GM12878 (cell line): ENCODE results near the gene LRRC15. TPM values are rescaled to one million over a fixed set of nuclear protein-coding genes. Genes with fewer than 3 reads are reported as not detected.

ENCODE experiments used
- ATAC-seq: fragments of 200-7000 bp; cut with Tn5 transposase; 3 replicates; pipeline ENCODE4 v1.9.1; 2020; ENCODE audit warnings: mild to moderate bottlenecking, moderate library complexity
- BruUV-seq: library from RNA; stranded (reverse); fragments of 400-500 nt; replicated peaks from 2 replicates; lab custom pipeline; 2021; lab: Mats Ljungman, UMichigan
- CTCF ChIA-PET: fragments of 300-600 bp; sonication (Branson Sonifier 250); formaldehyde crosslinking; extraction: SDS; loops from one replicate; lab custom pipeline; 2021; ENCODE audit warnings: inconsistent platforms; lab: Yijun Ruan, JAX
- POLR2A ChIA-PET: fragments of 350-600 bp; formaldehyde crosslinking; extraction: SDS; loops from one replicate; lab custom pipeline; 2021; ENCODE audit warnings: inconsistent platforms; lab: Charles Lee
- RAD21 ChIA-PET: fragments of 300-600 bp; sonication (Branson Sonifier 250); formaldehyde crosslinking; loops from one replicate; lab custom pipeline; 2023; ENCODE audit warnings: antibody characterized with exemption; ENCODE audit not compliant: unreplicated experiment; lab: Charles Lee
- SMC1A ChIA-PET: fragments of 300-600 bp; sonication (Branson Sonifier 250); formaldehyde crosslinking; loops from one replicate; lab custom pipeline; 2023; ENCODE audit not compliant: unreplicated experiment, uncharacterized antibody; lab: Charles Lee
- DNase-seq: peaks from one replicate; pipeline ENCODE4 v3.0.0-alpha.2; 2011; ENCODE audit warnings: low read depth, low spot score
- FAIRE-seq: peaks from 3 replicates; lab custom pipeline; 2011; peaks lifted over from hg19 to GRCh38; lab: Jason Lieb, UNC
- H2AFZ ChIP-seq: 2 replicates; pipeline ENCODE4 v1.6.0; 2011; ENCODE audit warnings: low read depth, low read length, control low read depth; ENCODE audit not compliant: control insufficient read depth
- H3K27ac ChIP-seq: 2 replicates; pipeline ENCODE4 v1.5.1; 2011; ENCODE audit warnings: control low read depth; ENCODE audit not compliant: control insufficient read depth, insufficient read depth
- H3K27me3 ChIP-seq, 2 experiments: replicated peaks in 1 of 2; 2 replicates each; pipeline versions ENCODE4 v1.6.0 to v1.6.1; 2011; ENCODE audit warnings: low read length in 1 of 2; ENCODE audit not compliant: control insufficient read depth in 2 of 2, insufficient read depth in 2 of 2
- H3K36me3 ChIP-seq, 2 experiments: 2 replicates each; pipeline ENCODE4 v1.5.1; 2011; ENCODE audit warnings: low read length in 1 of 2; ENCODE audit not compliant: control insufficient read depth in 2 of 2, insufficient read depth in 2 of 2
- H3K4me1 ChIP-seq: 2 replicates; pipeline ENCODE4 v1.6.1; 2011; ENCODE audit warnings: mild to moderate bottlenecking, low read length, moderate library complexity, mixed read lengths; ENCODE audit not compliant: control insufficient read depth, insufficient read depth
- H3K4me2 ChIP-seq: 2 replicates; pipeline ENCODE4 v1.6.0; 2011; ENCODE audit warnings: control low read depth; ENCODE audit not compliant: control insufficient read depth, insufficient read depth
- H3K4me3 ChIP-seq: fragments of 200-600 bp; sonication (generic); 2 replicates; pipeline ENCODE4 v1.5.1; 2016
- H3K79me2 ChIP-seq: 2 replicates; pipeline ENCODE4 v1.6.0; 2011; ENCODE audit warnings: low read length; ENCODE audit not compliant: control insufficient read depth, insufficient read depth
- H3K9ac ChIP-seq: 2 replicates; pipeline ENCODE4 v1.8.0; 2011; ENCODE audit warnings: low read length, control low read depth, mixed read lengths; ENCODE audit not compliant: control insufficient read depth, insufficient read depth
- H3K9me3 ChIP-seq: replicated peaks from 3 replicates; pipeline ENCODE4 v1.5.1; 2011; ENCODE audit warnings: mild to moderate bottlenecking, low read length; ENCODE audit not compliant: control insufficient read depth, insufficient read depth
- H4K20me1 ChIP-seq: 2 replicates; pipeline ENCODE4 v1.6.0; 2011; ENCODE audit not compliant: control insufficient read depth, insufficient read depth
- ATF7 ChIP-seq: fragments of 450-650 bp; IDR thresholded peaks from 2 replicates; pipeline ENCODE4 v1.6.1; 2016; ENCODE audit warnings: low read depth, mild to moderate bottlenecking
- CEBPZ ChIP-seq: fragments of 150-350 bp; IDR thresholded peaks from 2 replicates; pipeline ENCODE4 v1.6.1; 2016; ENCODE audit warnings: low read depth, low read length
- CHD1 ChIP-seq: IDR thresholded peaks from 2 replicates; pipeline ENCODE4 v1.6.1; 2012; ENCODE audit warnings: low read depth, low read length, improper control_type of control experiment
- ELK1 ChIP-seq: IDR thresholded peaks from 2 replicates; pipeline ENCODE4 v1.6.1; 2012; ENCODE audit warnings: low read depth, low read length, improper control_type of control experiment
- HDAC6 ChIP-seq: fragments of 200-600 bp; sonication (generic); IDR thresholded peaks from one replicate; pipeline ENCODE4 v1.8.0; 2017; ENCODE audit warnings: antibody characterized with exemption; ENCODE audit not compliant: unreplicated experiment
- HDGF ChIP-seq: fragments of 450-650 bp; IDR thresholded peaks from 2 replicates; pipeline ENCODE4 v1.6.1; 2016; ENCODE audit warnings: antibody characterized with exemption
- IRF4 ChIP-seq: IDR thresholded peaks from 2 replicates; pipeline ENCODE4 v1.6.1; 2011; ENCODE audit warnings: low read depth, low read length
- SIN3A ChIP-seq: IDR thresholded peaks from 2 replicates; pipeline ENCODE4 v1.6.1; 2012; ENCODE audit warnings: low read depth, low read length, improper control_type of control experiment
- STAT1 ChIP-seq: fragments of 450-650 bp; conservative IDR thresholded peaks from 2 replicates; pipeline ENCODE4 v1.6.1; 2014; ENCODE audit warnings: antibody characterized with exemption, mild to moderate bottlenecking
- TCF3 ChIP-seq: IDR thresholded peaks from 2 replicates; pipeline ENCODE4 v1.6.1; 2012; ENCODE audit warnings: low read depth, mild to moderate bottlenecking, low read length, borderline replicate concordance; ENCODE audit not compliant: insufficient read depth
- WRNIP1 ChIP-seq: IDR thresholded peaks from 2 replicates; pipeline ENCODE4 v1.6.1; 2011; ENCODE audit warnings: low read depth, low read length, improper control_type of control experiment, borderline replicate concordance
- ZSCAN29 ChIP-seq: fragments of 450-650 bp; IDR thresholded peaks from 2 replicates; pipeline ENCODE4 v1.6.1; 2017; ENCODE audit warnings: mild to moderate bottlenecking, moderate library complexity
- WGBS: methylation state at CpG from one replicate; pipeline ENCODE4 v1.1.6; 2016; ENCODE audit warnings: low lambda C conversion rate; ENCODE audit not compliant: insufficient replicate concordance, insufficient coverage; ENCODE audit errors: missing lambda C conversion rate; 5-methylcytosine and 5-hydroxymethylcytosine counted together
- in situ Hi-C: fragments of 300-500 bp; cut with MboI; formaldehyde crosslinking; loops from 9 replicates; pipeline ENCODE4 v1.14.3; 2018; ENCODE audit warnings: mixed read lengths
- intact Hi-C: fragments of 100-400 bp; cut with micrococcal nuclease; formaldehyde crosslinking; loops from one replicate; pipeline ENCODE4 v1.14.2; 2022; ENCODE audit not compliant: unreplicated experiment
- polyA plus RNA-seq, 11 experiments: library from polyadenylated mRNA; depleted of rRNA in 4 of 11; unstranded in 6 of 11; stranded (reverse) in 5 of 11; fragments of >200 nt; fragmentation: Nextera tagmentation in 4 of 11; fragmentation: Illumina TruSeq in 1 of 11; extraction: Ambion mirVana in 4 of 11; extraction: Trizol in 1 of 11; gene quantifications; 1 replicate in 1 of 11; 2 replicates in 10 of 11; pipeline versions ENCODE4 v1.2.1 to v1.2.3, GENCODE V29; 2011 to 2016; ENCODE audit warnings: inconsistent platforms in 2 of 11, missing spikeins in 2 of 11, low read depth in 1 of 11
- total RNA-seq, 4 experiments: library from RNA; depleted of rRNA in 3 of 4; stranded (reverse); fragments of >200 nt in 3 of 4; fragmentation: Illumina TruSeq in 1 of 4; extraction: Trizol in 1 of 4; gene quantifications; 2 replicates each; pipeline versions ENCODE4 v1.2.1 to v1.2.3, GENCODE V29; 2013 to 2021

The LRRC15 gene
- total and polyA plus RNA-seq, 10 of the 15 experiments (the other 5 are each of a cell fraction or from before 2014, with no cell fraction given): not detected

- peak overlapping the region; percentile 82 for H3K4me2 ChIP-seq
- intact Hi-C loops: no loop called here
Measured at GRCh38 chr3:194396859-194397756, 27.6 kb upstream of the LRRC15 start.

GRCh38 chr3:194396539-194396858 lies 27.0 kb upstream of the LRRC15 start:
- ATAC-seq (peak; percentile 43), DNase-seq (no peak), FAIRE-seq (no peak)
- Histone ChIP-seq H3K9ac (no peak overlapping the region), H3K27me3 (peaks cover 7 to 10% of the 10 kb centered on the region in 2 experiments; a peak in 3 of 4 replicates), H4K20me1 (no peaks in the 10 kb centered on the region), H3K36me3 (no peaks in the 10 kb centered on the region), H3K79me2 (no peaks in the 10 kb centered on the region), H3K9me3 (no peaks in the 10 kb centered on the region), H3K27ac (no peak overlapping the region), H2AFZ (no peak overlapping the region), H3K4me3 (no peak overlapping the region), H3K4me1 (peaks cover 7% of the 10 kb centered on the region), H3K4me2 (no peak overlapping the region)
- RAD21 ChIA-PET: interaction anchor here (1.0 kb wide), 2 partner anchors 9 to 11 kb away, joined by 3 read pairs; no protein-coding TSS in a partner anchor
- intact Hi-C loops (no loop called here), in situ Hi-C loops (no loop called here)
- SMC1A ChIA-PET: no interaction called here
- no TSS peak for BruUV-seq
- CTCF ChIA-PET: interaction anchor here (2.6 to 2.7 kb wide), 2 partner anchors 7 to 10 kb away, joined by 8 to 15 read pairs; no protein-coding TSS in a partner anchor
- POLR2A ChIA-PET: no interaction called here
- WGBS: 17% methylated on average over 11 of the region's 13 CpGs
- TF ChIP-seq STAT1 (no peak), SIN3A (no peak), ZSCAN29 (no peak), HDGF (no peak), ELK1 (no peak), CEBPZ (no peak), WRNIP1 (no peak), CHD1 (no peak)

More at GRCh38 chr3:194396859-194397756, 27.6 kb upstream of the LRRC15 start:
- no peaks in the 10 kb centered on the region for H3K79me2 ChIP-seq
- peak; percentile 41 for ATAC-seq
- H3K27ac ChIP-seq: no peak overlapping the region
- peaks cover 7% of the 10 kb centered on the region for H3K4me1 ChIP-seq
- POLR2A ChIA-PET: no interaction called here
- 0 out of 2 replicates have a peak, but pooled peaks have one; percentile 33 for TF ChIP-seq TCF3
- peak; percentile 94 for TF ChIP-seq HDAC6
- no peak for TF ChIP-seq ATF7
- TF ChIP-seq IRF4: no peak
- in situ Hi-C loops: no loop called here
- no TSS peak for BruUV-seq
- RAD21 ChIA-PET: interaction anchor here (1.0 kb wide), 1 partner anchor 10 kb away, joined by 3 read pairs; no protein-coding TSS in a partner anchor
- WGBS: 18% methylated on average over 72 of the region's 73 CpGs
- H2AFZ ChIP-seq: peak overlapping the region; percentile 21
- H3K27me3 ChIP-seq: peaks cover 7 to 10% of the 10 kb centered on the region in 2 experiments; a peak in 3 of 4 replicates
- no peaks in the 10 kb centered on the region; the same call in 1 of the 2 replicates for H4K20me1 ChIP-seq
- H3K4me3 ChIP-seq: no peak overlapping the region; the same call in 1 of the 2 replicates
- DNase-seq: no peak
- CTCF ChIA-PET: interaction anchor here (0.8 kb wide), 1 partner anchor 285 kb away, joined by 3 read pairs; no protein-coding TSS in a partner anchor
- H3K9me3 ChIP-seq: no peaks in the 10 kb centered on the region
- FAIRE-seq: no peak
- no peaks in the 10 kb centered on the region for H3K36me3 ChIP-seq
- H3K9ac ChIP-seq: no peak overlapping the region
- SMC1A ChIA-PET: no interaction called here
